Suprapubic skin (tissue), 4 donors: ENCODE measurements around the gene WDR4.

Source experiments
- CTCF ChIP-seq, 2 donors: fragments of 200-600 bp in 1 of 2; fragments of 450-650 bp in 1 of 2; sonication (generic) in 1 of 2; IDR thresholded peaks; one replicate each; pipeline ENCODE4 v1.5.1; 2016 to 2019; ENCODE audit warnings: antibody characterized with exemption in 2 of 2, mild to moderate bottlenecking in 1 of 2, moderate library complexity in 1 of 2
- EP300 ChIP-seq: sonication (generic); formaldehyde crosslinking; IDR thresholded peaks from one replicate; pipeline ENCODE4 v1.6.1; 2017; ENCODE audit warnings: antibody characterized with exemption
- POLR2A ChIP-seq, 2 donors: fragments of 450-650 bp; IDR thresholded peaks; one replicate each; pipeline ENCODE4 v1.6.1; 2017; ENCODE audit warnings: antibody characterized with exemption in 2 of 2, mild to moderate bottlenecking in 2 of 2, moderate library complexity in 2 of 2
- POLR2AphosphoS5 ChIP-seq, 3 donors: sonication (generic); formaldehyde crosslinking; IDR thresholded peaks; one replicate each; pipeline ENCODE4 v1.6.1; 2017; ENCODE audit warnings: antibody characterized with exemption in 3 of 3

GRCh38 chr21:42892931-42893755 lies 13.8 kb upstream of the WDR4 start, which contains the start of gene NDUFV3:
- TF ChIP-seq CTCF (IDR thresholded peaks at IDR 0.05): no peak
- TF ChIP-seq EP300: no peak
- peak; percentile 61 to 88 for TF ChIP-seq POLR2A (IDR thresholded peaks at IDR 0.05)
- TF ChIP-seq POLR2AphosphoS5 (IDR thresholded peaks at IDR 0.05): peak; percentile 70 to 88 (median 85)
